HL-60/S4 (cell line): ENCODE data around the gene MRTFA.
"Not testable (repeated sequence)": the region's sequence is repeated elsewhere in the genome, so short reads cannot be mapped to it uniquely, and the experiment has no call there.

ENCODE experiments used
- in situ Hi-C: fragments of 300-500 bp; cut with MboI; formaldehyde crosslinking; loops from 2 replicates; pipeline ENCODE4 v1.14.3; 2022; ENCODE audit warnings: low sequenced_read_pairs

Gene MRTFA

GRCh38 chr22:40597526-40598430, 38.7 kb downstream of the MRTFA start:
- in situ Hi-C loops, result no loop called here

DNA sequence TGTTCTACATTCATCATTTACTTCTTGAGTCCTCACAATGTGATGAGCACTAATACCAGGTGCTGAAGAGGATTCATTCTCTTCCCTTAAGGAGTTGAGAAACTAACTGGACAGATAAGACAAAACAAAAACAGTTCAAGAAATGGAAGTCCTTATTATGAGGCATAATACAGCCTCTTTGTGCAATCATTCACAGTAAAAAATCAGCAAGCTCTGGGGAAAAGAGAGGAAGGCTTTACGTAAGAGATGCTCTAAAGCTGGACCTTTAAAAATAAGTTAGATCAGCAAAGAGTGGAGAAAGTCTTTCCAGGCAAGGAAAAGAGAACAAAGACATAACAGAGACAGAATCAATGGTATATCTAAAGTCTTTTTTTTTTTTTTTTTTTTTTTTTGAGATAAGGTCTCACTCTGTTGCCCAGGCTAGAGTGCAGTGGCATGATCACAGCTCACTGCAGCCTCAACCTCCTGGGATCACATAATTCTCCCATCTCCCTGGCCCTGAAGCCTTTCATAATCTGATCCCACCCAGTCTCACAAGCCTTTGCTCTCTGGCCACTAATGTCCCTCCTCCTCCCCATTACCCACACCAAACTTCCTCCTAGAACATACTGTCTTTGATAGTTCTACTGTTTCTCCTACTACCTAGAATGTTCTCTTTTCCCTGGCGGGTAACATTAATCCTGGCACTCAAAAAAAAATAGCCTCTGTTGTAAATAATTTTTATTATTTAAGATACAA, 40.9 kb downstream of the MRTFA start:
- in situ Hi-C loops, result no loop called here

DNA sequence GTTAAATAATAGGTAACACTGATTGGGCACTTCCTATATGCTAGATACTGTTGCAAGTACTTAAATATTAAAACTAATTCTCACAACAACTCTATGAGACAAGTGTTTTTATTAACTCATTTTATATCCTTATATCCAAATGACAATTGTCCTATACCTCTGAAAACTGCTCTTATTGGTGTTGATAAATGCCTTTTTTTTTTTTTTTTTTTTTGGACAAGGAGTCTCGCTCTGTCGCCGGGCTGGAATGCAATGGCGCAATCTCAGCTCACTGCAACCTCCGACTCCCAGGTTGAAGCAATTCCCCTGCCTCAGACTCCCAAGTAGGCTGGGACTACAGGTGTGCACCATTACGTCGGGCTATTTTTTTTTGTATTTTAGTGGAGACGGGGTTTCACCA, 41.6 kb downstream of the MRTFA start:
- in situ Hi-C loops, result no loop called here

- in situ Hi-C loops, result no loop called here
Observed at GRCh38 chr22:40594346-40594745, 42.2 kb downstream of the MRTFA start.

- in situ Hi-C loops, result no loop called here
Observed at GRCh38 chr22:40593460-40594273, 42.9 kb downstream of the MRTFA start.

DNA sequence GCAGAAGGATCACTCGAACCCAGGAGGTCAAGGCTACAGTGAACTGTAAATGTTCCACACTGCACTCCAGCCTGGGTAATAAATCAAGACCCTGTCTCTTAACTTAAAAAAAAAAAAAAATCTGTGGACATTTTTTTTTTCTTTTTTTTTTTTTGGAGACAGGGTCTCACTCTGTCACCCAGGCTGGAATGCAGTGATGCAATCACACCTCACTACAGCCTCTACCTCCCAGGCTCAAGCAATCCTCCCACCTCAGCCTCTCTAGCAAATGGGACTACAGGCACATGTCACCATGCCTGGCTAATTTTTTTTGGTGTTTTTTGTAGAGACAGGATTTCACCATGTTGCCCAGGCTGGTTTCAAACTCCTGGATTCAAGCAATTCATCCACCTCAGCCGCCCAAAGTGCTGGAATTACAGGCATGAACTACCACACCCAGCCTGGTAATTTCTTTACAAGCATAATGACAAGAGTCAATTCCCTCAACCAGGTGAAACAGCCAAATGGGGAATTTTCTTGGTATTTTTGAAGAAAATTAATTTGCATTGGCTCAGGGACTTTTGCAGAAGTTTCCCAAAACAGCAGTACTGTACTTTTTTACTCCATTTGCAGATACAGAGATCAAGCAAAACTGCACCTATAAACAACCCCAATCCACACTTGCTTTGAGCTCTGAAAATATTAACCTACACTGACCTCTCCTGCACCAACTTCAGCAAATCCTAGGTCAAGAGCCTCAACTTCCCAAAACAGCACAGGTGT, 44.0 kb downstream of the MRTFA start:
- in situ Hi-C loops, result no loop called here

- in situ Hi-C loops, result no loop called here
Observed at GRCh38 chr22:40588726-40589125, 47.8 kb downstream of the MRTFA start.

- in situ Hi-C loops, result no loop called here
Observed at GRCh38 chr22:40586781-40587180, 49.7 kb downstream of the MRTFA start.

GRCh38 chr22:40585310-40585751, 51.2 kb downstream of the MRTFA start:
- in situ Hi-C loops, result no loop called here

GRCh38 chr22:40584766-40585165, 51.8 kb downstream of the MRTFA start:
- in situ Hi-C loops, result not testable (repeated sequence)

DNA sequence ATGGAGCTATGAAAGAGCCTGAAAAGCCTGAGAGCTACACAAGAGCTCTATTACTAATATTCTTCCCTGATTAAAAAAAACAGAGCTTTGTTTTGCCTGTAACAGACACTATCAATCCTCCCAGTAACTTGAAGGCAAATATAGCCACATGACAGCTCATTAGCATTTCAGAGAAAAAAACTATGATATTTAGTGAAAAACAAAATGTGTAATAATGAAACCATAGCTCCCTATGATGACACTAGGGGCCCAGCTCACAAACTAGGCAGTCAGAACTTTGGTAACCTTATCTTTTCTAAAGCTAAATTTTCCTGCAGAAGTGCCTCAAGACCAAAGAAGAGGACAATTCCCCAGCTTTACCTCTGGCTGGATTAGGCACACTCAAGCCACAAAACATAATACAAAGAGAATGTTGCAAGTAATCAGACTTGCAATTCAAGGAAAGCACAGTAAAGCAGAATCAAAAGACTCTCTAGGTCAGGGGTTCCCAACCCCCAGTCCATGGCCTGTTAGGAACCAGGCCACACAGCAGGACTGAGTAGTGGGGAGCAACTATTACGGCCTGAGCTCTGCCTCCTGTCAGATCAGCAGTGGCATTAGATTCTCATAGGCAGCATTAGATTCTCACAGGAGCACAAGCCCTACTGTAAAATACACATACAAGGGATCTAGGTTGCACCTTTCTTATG, 53.3 kb downstream of the MRTFA start:
- in situ Hi-C loops, result no loop called here

DNA sequence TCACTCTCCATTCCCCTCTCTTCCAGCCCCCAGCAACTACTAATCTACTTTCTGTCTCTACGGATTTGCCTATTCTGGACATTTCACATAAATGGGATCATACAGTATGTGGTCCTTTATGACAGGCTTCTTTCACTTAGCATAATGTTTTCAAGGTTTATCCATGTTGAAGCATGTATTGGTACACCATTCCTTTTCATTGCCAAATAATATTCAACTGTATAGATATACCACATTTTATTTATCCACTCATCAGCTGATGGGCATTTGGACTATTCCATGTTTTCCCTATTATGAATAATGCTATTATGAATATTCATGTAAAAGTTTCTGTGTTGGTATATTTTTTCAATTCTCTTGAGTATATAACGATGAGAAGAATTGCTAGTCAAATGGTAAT, 54.5 kb downstream of the MRTFA start:
- in situ Hi-C loops, result no loop called here

DNA sequence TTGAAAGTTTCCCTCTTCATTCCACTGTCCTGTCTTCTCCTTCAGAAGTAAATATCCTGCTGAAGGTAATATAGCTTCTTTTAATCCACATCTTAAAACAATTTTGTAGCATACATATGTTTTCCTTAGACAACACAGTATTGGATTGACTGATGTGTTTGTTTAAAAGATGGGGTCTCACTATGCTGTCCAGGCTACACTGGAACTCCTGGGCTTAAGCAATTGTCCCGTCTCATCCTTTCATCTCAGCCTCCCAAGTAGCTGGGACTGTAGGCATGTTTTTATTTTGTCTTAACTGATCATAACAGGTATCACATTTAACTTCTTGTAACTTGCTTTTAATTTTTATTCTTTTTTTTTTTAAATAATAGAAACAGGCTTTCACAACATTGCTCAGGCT, 55.9 kb downstream of the MRTFA start:
- in situ Hi-C loops, result no loop called here

- in situ Hi-C loops, result no loop called here
Observed at GRCh38 chr22:40578171-40578570, 58.3 kb downstream of the MRTFA start.

DNA sequence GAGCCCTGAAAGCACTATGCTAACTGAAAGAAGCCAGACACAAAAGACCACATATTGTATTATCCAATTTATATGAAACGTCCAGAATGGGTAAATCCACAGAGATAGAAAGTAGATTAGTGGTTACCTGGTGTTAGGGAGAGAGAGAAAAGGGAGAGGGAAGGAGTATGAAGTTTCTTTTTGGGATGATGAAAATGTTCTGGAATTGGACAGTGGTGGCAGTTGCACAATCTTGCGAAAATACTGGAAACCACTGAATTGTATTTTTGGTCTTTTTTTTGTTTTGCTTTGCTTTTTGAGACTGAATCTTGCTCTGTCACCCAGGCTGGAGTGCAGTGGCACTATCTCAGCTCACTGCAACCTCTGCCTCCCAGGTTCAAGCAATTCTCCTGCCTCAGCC, 63.5 kb downstream of the MRTFA start:
- in situ Hi-C loops, result no loop called here

DNA sequence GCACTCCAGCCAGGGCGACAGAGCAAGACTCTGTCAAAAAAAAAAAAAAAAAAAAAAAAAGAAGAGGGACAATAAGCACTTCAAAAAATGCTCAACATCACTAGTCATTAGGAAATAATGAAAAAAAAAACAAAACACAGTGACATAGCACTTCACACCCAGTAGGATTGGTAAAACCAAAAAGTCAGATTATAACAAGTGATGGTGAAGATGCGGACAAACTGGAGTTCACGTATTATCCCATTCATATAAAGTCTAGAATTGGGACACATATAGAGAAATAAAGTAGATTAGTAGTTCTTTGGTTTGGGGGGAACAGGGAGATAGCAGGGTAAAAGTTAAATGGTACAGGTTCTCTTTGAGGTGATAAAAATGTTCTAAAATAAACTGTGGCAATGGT, 64.6 kb downstream of the MRTFA start:
- in situ Hi-C loops, result no loop called here

DNA sequence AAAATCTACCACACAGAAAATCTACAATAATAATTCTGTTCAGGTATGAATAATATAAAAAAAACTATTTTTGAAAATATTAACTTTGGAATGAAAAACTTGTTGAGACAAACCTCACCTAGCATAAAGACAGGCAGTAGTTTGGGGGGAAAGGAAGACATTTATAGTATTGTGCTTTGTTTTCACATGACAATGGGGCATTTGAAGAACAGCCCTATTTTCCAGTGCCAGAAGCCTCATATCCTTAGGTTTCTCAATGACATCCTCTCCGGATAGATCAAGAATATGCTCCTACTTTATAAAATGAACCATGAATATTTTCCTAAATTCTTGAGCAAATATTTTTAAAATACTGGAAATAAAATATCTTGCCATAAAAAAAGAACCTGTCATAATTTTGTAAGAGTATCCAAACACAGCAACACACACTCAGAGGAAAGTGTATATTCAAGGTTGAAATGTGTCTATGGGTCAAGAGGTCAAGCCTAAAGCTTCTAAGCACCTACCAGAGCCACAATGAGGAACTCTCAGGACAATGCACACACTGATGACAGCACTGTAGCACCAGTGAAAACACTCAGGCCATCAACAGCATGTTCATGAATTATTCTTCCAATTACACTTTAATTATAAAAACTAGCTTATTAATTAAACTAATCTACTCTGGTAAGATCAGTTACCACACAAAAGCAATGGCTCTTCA, 68.7 kb downstream of the MRTFA start:
- in situ Hi-C loops, result no loop called here

GRCh38 chr22:40567106-40567505, 69.4 kb downstream of the MRTFA start:
- in situ Hi-C loops, result no loop called here

GRCh38 chr22:40560994-40561515, 75.5 kb downstream of the MRTFA start:
- in situ Hi-C loops, result no loop called here
